Vagina (tissue), 2 donors: ENCODE measurements around the gene CDH15.

Experiments
- CTCF ChIP-seq, 3 experiments: fragments of 450-650 bp in 2 of 3; fragments of 200-600 bp in 1 of 3; sonication (generic) in 1 of 3; IDR thresholded peaks; one replicate each; pipeline ENCODE4 v1.5.1; 2017 to 2019; ENCODE audit warnings: antibody characterized with exemption in 3 of 3, mild to moderate bottlenecking in 2 of 3, moderate library complexity in 2 of 3
- POLR2A ChIP-seq, 2 donors: fragments of 450-650 bp; IDR thresholded peaks; one replicate each; pipeline ENCODE4 v1.6.1; 2017; ENCODE audit warnings: antibody characterized with exemption in 2 of 2, mild to moderate bottlenecking in 2 of 2, moderate library complexity in 2 of 2

- no peak for TF ChIP-seq CTCF (IDR thresholded peaks at IDR 0.05)
- TF ChIP-seq POLR2A (IDR thresholded peaks at IDR 0.05), result no peak
Measured at GRCh38 chr16:89183463-89183862, 11.9 kb downstream of the CDH15 start.
